GM13976 (cell line): ENCODE measurements around the gene BFSP2.

ENCODE experiments used
- DNase-seq: peaks from one replicate; pipeline ENCODE4 v3.0.0; 2012; ENCODE audit warnings: low spot score
- in situ Hi-C: fragments of 300-500 bp; cut with MboI; formaldehyde crosslinking; loops from one replicate; pipeline ENCODE4 v1.12.0; 2022; ENCODE audit warnings: low sequenced_read_pairs, mixed read lengths, inconsistent platforms; ENCODE audit not compliant: unreplicated experiment
- TF ChIP-seq, protein P1 (sequence below): IDR thresholded peaks from 2 replicates; pipeline ENCODE4 v1.5.1; 2012; ENCODE audit warnings: borderline replicate concordance, mild to moderate bottlenecking; ENCODE audit not compliant: insufficient read depth; ENCODE audit errors: extremely low read depth, missing control alignments, control extremely low read depth

BFSP2 gene

DNA sequence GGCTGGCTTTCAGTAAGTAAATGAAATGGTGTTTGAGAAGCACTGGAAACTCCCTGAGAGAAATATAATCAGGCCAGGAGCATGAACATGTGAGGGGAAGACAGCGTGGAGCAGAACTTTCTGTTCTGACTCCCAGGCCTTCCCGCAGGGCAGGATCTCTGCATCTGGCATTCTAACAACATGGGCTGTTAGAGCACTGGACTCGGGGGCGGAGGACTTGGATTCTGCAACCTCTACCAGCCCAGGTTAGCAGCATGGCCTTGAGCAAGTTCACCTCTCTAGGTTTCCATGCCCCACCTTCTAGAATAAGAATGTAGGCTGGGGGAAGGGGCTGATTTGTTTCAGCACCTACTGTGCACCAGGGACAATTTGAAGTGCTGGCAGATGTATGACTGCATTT lies 12.5 kb upstream of the BFSP2 start:
- no peak for DNase-seq
- in situ Hi-C loops = loop anchor here (10.0 to 25.0 kb wide), 2 partner anchors 350 to 653 kb away; partner anchors contain the start of gene TMEM108
- TF ChIP-seq, protein P1, sequence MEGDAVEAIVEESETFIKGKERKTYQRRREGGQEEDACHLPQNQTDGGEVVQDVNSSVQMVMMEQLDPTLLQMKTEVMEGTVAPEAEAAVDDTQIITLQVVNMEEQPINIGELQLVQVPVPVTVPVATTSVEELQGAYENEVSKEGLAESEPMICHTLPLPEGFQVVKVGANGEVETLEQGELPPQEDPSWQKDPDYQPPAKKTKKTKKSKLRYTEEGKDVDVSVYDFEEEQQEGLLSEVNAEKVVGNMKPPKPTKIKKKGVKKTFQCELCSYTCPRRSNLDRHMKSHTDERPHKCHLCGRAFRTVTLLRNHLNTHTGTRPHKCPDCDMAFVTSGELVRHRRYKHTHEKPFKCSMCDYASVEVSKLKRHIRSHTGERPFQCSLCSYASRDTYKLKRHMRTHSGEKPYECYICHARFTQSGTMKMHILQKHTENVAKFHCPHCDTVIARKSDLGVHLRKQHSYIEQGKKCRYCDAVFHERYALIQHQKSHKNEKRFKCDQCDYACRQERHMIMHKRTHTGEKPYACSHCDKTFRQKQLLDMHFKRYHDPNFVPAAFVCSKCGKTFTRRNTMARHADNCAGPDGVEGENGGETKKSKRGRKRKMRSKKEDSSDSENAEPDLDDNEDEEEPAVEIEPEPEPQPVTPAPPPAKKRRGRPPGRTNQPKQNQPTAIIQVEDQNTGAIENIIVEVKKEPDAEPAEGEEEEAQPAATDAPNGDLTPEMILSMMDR = no peak

GRCh38 chr3:133388696-133389395 lies 11.0 kb upstream of the BFSP2 start:
- TF ChIP-seq, protein P1 = no peak
- in situ Hi-C loops = loop anchor here (10.0 to 25.0 kb wide), 2 partner anchors 352 to 654 kb away; partner anchors contain the start of gene TMEM108
- no peak for DNase-seq

DNA sequence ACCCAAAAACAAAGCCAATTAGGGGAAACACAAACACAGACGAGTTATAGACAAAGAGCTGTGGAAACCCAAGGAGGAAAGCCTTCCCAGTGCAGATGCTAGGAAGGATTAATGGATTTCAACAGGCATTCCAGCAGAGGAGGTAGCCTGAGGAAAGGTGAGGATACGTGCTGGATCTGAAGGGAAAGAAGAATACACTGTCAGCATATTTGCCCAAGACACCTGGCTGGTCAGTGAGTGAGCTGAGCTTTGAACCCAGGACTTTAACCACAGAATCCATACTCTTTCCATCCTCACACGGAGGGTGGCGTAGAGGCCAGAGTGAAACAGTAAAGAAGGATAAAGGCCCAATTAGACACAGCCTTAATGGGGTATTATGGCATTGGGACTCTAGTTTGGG lies 9.1 kb upstream of the BFSP2 start:
- in situ Hi-C loops = loop anchor here (25.0 kb wide), 1 partner anchor 353 kb away; the partner anchor contains the start of gene TMEM108
- TF ChIP-seq, protein P1 = no peak

GRCh38 chr3:133393204-133393603 lies 6.7 kb upstream of the BFSP2 start:
- no peak for DNase-seq
- TF ChIP-seq, protein P1 = no peak
- in situ Hi-C loops = loop anchor here (25.0 kb wide), 1 partner anchor 356 kb away; the partner anchor contains the start of gene TMEM108

More for the DNA sequence above, 9.1 kb upstream of the BFSP2 start:
- no peak for DNase-seq

GRCh38 chr3:133393691-133394474 lies 6.0 kb upstream of the BFSP2 start:
- no peak for DNase-seq
- TF ChIP-seq, protein P1 = no peak
- in situ Hi-C loops = loop anchor here (25.0 kb wide), 1 partner anchor 357 kb away; the partner anchor contains the start of gene TMEM108

GRCh38 chr3:133394561-133395311 lies 5.1 kb upstream of the BFSP2 start:
- DNase-seq = no peak
- in situ Hi-C loops = loop anchor here (25.0 kb wide), 1 partner anchor 357 kb away; the partner anchor contains the start of gene TMEM108
- TF ChIP-seq, protein P1 = no peak
